Neutrophil (primary cell): ENCODE measurements around the gene GMEB2.

Experiments used
- H3K27ac ChIP-seq: fragments of 200-600 bp; sonication (generic); 2 replicates; pipeline ENCODE4 v1.5.1; 2016; ENCODE audit warnings: mild to moderate bottlenecking, moderate library complexity
- H3K27me3 ChIP-seq: fragments of 200-600 bp; sonication (generic); 2 replicates; pipeline ENCODE4 v1.6.0; 2016; ENCODE audit warnings: mild to moderate bottlenecking
- H3K36me3 ChIP-seq: fragments of 200-600 bp; sonication (generic); 2 replicates; pipeline ENCODE4 v1.5.1; 2017
- H3K4me1 ChIP-seq, 2 experiments: fragments of 200-600 bp in 1 of 2; sonication (generic) in 1 of 2; 1 replicate in 1 of 2; 2 replicates in 1 of 2; pipeline versions ENCODE4 v1.5.1 to v1.6.1; 2013 to 2016; ENCODE audit warnings: low read depth in 1 of 2, low read length in 1 of 2, mild to moderate bottlenecking in 1 of 2, moderate library complexity in 1 of 2; ENCODE audit not compliant: control insufficient read depth in 1 of 2, insufficient read depth in 1 of 2
- H3K4me3 ChIP-seq, 2 experiments: fragments of 200-600 bp in 1 of 2; sonication (generic) in 1 of 2; 1 replicate in 1 of 2; 2 replicates in 1 of 2; pipeline ENCODE4 v1.5.1; 2013 to 2016; ENCODE audit warnings: low read depth in 1 of 2, low read length in 1 of 2, mild to moderate bottlenecking in 1 of 2, moderate library complexity in 1 of 2
- H3K9me3 ChIP-seq: fragments of 200-600 bp; sonication (generic); 2 replicates; pipeline ENCODE4 v1.5.1; 2016
- CTCF ChIP-seq: fragments of 200-600 bp; sonication (generic); IDR thresholded peaks from 2 replicates; pipeline ENCODE4 v1.5.1; 2016; ENCODE audit warnings: antibody characterized with exemption

Gene GMEB2

GRCh38 chr20:63567386-63568169, 59.3 kb downstream of the GMEB2 start:
- H3K36me3 ChIP-seq = peaks cover 85% of the 10 kb centered on the region
- peak overlapping the region; percentile 97 for H3K27ac ChIP-seq
- H3K4me3 ChIP-seq = peak overlapping the region; percentile 63 to 69
- peak; percentile 69 for TF ChIP-seq CTCF
- H3K9me3 ChIP-seq = no peaks in the 10 kb centered on the region
- H3K4me1 ChIP-seq = peaks cover 40 to 52% of the 10 kb centered on the region in 2 experiments
- H3K27me3 ChIP-seq = peaks cover 15% of the 10 kb centered on the region

- Histone ChIP-seq H3K9me3 (no peaks in the 10 kb centered on the region), H3K27ac (peak overlapping the region; percentile 97), H3K27me3 (peaks cover 11% of the 10 kb centered on the region), H3K36me3 (peaks cover 85% of the 10 kb centered on the region), H3K4me3 (peak overlapping the region; percentile 63 to 69), H3K4me1 (peaks cover 39 to 46% of the 10 kb centered on the region in 2 experiments)
- no peak for TF ChIP-seq CTCF
Observed at GRCh38 chr20:63567136-63567385, 59.8 kb downstream of the GMEB2 start.

GRCh38 chr20:63566395-63567135, 60.3 kb downstream of the GMEB2 start:
- TF ChIP-seq CTCF = no peak
- Histone ChIP-seq H3K36me3 (peaks cover 87% of the 10 kb centered on the region), H3K9me3 (no peaks in the 10 kb centered on the region), H3K27ac (peak overlapping the region; percentile 97), H3K4me1 (peaks cover 39 to 45% of the 10 kb centered on the region in 2 experiments), H3K27me3 (peaks cover 10% of the 10 kb centered on the region), H3K4me3 (peak overlapping the region; percentile 63 to 69)

GRCh38 chr20:63565699-63566335, 61.1 kb downstream of the GMEB2 start:
- H3K36me3 ChIP-seq = peaks cover 93% of the 10 kb centered on the region
- TF ChIP-seq CTCF = no peak
- no peak overlapping the region for H3K27ac ChIP-seq

GRCh38 chr20:63565021-63565698, 61.7 kb downstream of the GMEB2 start:
- no peak for TF ChIP-seq CTCF
- no peaks in the 10 kb centered on the region for H3K9me3 ChIP-seq
- H3K4me3 ChIP-seq = no peak overlapping the region
- peaks cover 10% of the 10 kb centered on the region for H3K27me3 ChIP-seq
- H3K36me3 ChIP-seq = peaks cover 93% of the 10 kb centered on the region
- no peak overlapping the region for H3K27ac ChIP-seq
- H3K4me1 ChIP-seq = peaks cover 37% of the 10 kb centered on the region in 2 experiments

More at GRCh38 chr20:63565699-63566335, 61.1 kb downstream of the GMEB2 start:
- H3K9me3 ChIP-seq = no peaks in the 10 kb centered on the region
- H3K27me3 ChIP-seq = peaks cover 10% of the 10 kb centered on the region
- no peak overlapping the region for H3K4me3 ChIP-seq
- peaks cover 39 to 43% of the 10 kb centered on the region in 2 experiments for H3K4me1 ChIP-seq
